GM10266 (cell line): ENCODE results near the gene ESAM.
A peak's percentile ranks its signal among the peaks of the same experiment; 100 is the strongest.

Experiments used
- DNase-seq: peaks from one replicate; pipeline ENCODE4 v3.0.0; 2012; ENCODE audit errors: extremely low spot score
- TF ChIP-seq, protein P1 (sequence below): IDR thresholded peaks from 2 replicates; pipeline ENCODE4 v1.5.1; 2012; ENCODE audit warnings: mild to moderate bottlenecking, low read depth; ENCODE audit not compliant: control insufficient read depth, insufficient read depth; ENCODE audit errors: missing control alignments

The ESAM gene

DNA sequence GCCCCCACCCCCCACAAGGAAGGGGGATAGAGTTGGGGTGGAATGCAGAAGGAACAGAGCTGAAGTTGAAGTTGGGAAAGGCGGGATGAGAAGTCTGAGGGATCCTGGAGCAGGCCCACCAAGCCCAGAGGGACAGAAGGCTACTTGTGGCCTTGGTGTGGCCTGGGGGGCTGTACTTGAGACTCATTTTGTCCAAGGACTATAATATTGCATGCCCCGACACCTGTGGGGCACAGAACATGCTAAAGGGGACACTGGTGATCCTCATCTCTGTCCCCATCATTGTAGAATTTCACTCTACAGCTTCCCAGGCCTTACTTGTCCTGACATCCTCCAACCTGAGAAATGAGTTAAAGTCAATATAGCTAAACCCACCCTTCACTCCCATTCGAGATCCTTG lies 1.3 kb downstream of the ESAM start:
- peak; percentile 18 for DNase-seq
- TF ChIP-seq, protein P1, sequence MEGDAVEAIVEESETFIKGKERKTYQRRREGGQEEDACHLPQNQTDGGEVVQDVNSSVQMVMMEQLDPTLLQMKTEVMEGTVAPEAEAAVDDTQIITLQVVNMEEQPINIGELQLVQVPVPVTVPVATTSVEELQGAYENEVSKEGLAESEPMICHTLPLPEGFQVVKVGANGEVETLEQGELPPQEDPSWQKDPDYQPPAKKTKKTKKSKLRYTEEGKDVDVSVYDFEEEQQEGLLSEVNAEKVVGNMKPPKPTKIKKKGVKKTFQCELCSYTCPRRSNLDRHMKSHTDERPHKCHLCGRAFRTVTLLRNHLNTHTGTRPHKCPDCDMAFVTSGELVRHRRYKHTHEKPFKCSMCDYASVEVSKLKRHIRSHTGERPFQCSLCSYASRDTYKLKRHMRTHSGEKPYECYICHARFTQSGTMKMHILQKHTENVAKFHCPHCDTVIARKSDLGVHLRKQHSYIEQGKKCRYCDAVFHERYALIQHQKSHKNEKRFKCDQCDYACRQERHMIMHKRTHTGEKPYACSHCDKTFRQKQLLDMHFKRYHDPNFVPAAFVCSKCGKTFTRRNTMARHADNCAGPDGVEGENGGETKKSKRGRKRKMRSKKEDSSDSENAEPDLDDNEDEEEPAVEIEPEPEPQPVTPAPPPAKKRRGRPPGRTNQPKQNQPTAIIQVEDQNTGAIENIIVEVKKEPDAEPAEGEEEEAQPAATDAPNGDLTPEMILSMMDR, result no peak

DNA sequence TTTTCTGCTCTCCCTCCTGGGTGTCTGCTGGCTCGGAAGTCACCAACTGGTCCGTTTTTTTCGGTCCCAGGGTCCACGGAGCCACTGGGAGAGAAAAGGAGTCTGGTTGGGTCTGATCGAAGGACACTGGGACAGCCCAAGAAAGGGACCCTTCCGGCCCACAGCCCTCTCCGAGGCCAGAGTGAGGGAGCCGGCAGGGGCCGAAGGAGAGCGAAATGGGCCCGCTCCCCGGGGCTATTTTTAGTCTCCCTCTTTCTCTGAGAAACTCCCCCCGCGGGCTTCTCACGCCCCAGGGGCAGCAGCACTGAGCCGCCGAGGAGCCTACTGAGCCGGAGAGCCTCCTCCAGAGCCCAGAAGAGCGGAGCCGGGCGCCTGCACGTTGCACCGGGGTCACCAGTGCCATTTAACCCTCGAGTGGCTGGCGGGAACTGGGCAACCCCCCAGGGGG lies 1.9 kb downstream of the ESAM start:
- TF ChIP-seq, protein P1, result no peak
- DNase-seq, result peak; percentile 65

DNA sequence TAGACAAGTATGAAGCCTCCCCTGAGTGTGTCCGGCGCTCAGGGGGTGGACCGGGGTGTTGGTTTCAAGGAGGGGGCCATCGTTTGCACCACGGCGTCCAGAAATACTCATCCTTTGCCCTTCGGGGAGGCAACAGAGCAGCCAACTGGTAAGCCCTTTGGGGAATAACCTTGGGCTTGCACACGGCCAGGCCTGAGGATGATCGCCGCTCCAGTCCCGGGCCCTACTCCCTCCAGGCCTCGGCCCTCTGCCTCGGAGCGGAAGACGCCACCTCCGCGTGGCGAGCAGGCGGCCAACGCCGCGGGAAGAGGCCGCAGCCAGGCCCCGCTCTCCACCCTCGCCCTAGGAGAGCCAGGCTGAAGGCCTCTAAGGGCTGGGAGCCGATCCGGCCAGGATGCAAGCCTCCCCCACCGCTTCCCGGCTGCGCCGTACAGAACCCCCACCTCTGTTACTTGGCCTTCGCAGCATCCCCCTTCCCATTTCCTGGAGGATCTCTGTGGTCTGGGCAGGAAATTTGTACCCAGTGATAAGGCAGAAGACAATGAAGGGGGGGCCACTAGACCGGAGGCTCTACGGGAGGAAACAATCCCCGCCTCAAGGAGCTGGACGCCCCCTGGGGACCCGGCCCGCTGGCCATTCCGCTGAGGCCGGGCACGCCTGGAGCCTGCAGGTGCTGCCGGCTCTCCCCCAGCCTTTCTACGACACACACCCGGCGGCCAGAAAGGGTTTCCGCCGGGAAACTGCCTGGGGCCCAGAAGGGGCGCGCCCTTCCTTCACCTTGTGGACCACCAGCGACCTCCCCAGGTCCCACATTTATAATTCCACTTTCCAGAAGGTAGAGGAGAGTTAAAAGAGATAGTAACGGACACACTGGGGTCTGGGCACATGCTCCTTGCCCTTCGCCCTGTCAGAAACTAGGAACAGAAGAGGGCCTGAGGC lies 2.6 kb downstream of the ESAM start:
- peak; percentile 24 for DNase-seq
- TF ChIP-seq, protein P1, result no peak

DNA sequence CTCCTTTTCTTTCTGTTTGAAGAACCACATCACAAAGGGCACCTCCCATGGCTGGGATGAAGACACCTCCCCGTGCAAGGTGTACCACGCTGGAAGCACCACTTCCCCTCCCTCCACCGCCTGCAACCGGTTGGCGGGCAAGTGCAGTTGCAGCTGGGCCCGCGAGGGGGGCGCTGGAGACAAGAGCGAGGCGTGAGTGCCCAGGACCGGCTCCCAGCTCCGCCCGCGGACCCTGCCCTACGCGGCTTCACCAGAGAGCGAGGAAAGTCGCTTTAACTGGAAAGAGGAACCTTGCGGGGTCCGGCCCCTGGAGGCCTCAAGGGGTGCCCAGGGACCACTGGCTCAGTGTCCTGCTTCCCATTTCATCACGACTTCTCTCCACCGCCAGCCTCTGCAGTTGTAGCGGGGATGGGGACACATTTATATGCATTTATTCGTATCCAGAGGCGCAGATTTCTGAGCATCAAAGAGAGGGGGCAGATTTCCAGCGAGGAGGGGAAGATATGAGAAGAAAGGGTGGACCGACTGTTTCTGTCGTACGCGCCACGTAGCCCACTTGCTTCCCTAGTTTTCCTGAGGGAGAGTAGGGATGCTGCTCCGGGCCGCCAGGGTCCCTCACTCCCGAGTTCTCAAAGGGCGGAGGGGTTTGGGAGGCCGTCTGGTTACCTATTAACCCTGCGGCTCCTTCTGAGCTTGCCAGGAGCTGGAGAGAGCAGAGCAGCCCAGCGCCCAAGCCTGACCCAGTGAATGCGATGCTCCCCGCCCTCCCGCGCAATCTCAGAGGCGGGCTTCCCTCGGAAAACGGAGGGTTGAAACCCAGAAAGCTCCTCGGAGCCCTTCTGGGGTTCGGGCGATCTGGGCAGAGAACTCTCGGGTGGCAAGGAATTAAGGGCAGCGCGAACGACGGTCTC lies 3.5 kb downstream of the ESAM start:
- TF ChIP-seq, protein P1, result peak; percentile 87
- DNase-seq, result peak; percentile 86

DNA sequence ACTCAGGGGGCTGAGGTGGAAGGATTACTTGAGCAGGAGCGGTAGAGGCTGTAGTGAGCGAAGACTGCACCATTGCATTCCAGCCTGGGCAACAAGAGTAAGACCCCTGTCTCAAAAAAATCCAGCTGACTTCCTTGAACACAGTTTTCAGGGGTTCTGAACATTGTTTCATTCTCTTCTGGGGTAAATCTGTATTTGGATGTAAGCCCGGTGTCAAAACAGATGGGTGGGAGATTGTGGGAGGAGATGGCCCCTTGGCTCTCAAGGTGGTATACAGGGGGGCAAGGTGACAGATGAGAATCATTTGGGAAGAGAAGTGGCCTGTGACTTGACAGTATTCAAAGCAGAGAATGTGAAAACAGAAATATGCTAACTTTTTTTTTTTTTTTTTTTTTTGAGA lies 4.8 kb downstream of the ESAM start:
- TF ChIP-seq, protein P1, result no peak
- DNase-seq, result no peak

DNA sequence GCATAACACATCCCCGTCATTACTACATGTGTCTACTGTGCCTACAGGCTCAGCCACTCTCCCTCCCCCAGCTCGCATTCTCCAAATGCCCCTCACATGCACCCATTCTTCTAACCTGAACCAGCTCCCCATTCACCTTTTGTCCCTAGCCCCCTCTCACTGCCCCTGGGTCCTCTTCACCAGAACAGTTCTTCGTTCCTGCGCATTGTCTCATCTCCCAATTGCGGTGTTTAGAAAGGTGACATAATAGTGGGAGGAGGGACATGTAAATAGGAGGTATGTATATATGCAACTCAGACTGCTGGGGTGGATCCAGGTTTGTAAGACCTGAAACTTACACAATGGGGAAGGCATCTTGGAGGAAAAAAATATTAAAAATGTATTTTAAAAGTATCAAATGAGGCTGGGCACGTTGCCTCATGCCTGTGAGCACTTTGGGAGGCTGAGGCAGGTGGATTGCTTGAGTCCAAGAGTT lies 5.3 kb downstream of the ESAM start:
- no peak for DNase-seq
- TF ChIP-seq, protein P1, result no peak
